ENCODE measurements around the gene PSKH1. TPM values are rescaled to one million over a fixed set of nuclear protein-coding genes. Genes with fewer than 3 reads are reported as not detected.

The PSKH1 gene
- total RNA-seq, 2 donors from 2014 or later: 24.1 to 36.0 TPM

GRCh38 chr16:67868290-67868689, 24.8 kb upstream of the PSKH1 start:
- peaks cover 18% of the 10 kb centered on the region for H3K36me3 ChIP-seq
- no peaks in the 10 kb centered on the region for H3K9me3 ChIP-seq
- peaks cover 22 to 43% of the 10 kb centered on the region in 2 donors for H3K4me1 ChIP-seq (ENCODE audit: control insufficient read depth in 1 of 2, low read depth in 2 of 2)
- H3K4me3 ChIP-seq: no peak overlapping the region
- no peak for DNase-seq (ENCODE audit: low spot score)
- TF ChIP-seq CTCF (IDR thresholded peaks at IDR 0.05): no peak
- H3K27me3 ChIP-seq (replicated peaks; ENCODE audit: insufficient read depth): no peaks in the 10 kb centered on the region
- peak overlapping the region in 1 of 2 donors; percentile 65 for H3K27ac ChIP-seq
- no peak for ATAC-seq (ENCODE audit: insufficient number of reproducible peaks, low FRiP score, low read depth)

- no peak for ATAC-seq (ENCODE audit: insufficient number of reproducible peaks, low FRiP score, low read depth)
- H3K27ac ChIP-seq: peak overlapping the region in 1 of 2 donors; percentile 65
- H3K27me3 ChIP-seq (replicated peaks; ENCODE audit: insufficient read depth): no peaks in the 10 kb centered on the region
- H3K9me3 ChIP-seq: no peaks in the 10 kb centered on the region
- no peak for DNase-seq (ENCODE audit: low spot score)
- peaks cover 18% of the 10 kb centered on the region for H3K36me3 ChIP-seq
- no peak for TF ChIP-seq CTCF (IDR thresholded peaks at IDR 0.05)
- H3K4me3 ChIP-seq: no peak overlapping the region
- peaks cover 25 to 41% of the 10 kb centered on the region in 2 donors for H3K4me1 ChIP-seq (ENCODE audit: control insufficient read depth in 1 of 2, low read depth in 2 of 2)
Observed at GRCh38 chr16:67869653-67870052, 23.4 kb upstream of the PSKH1 start.

DNA sequence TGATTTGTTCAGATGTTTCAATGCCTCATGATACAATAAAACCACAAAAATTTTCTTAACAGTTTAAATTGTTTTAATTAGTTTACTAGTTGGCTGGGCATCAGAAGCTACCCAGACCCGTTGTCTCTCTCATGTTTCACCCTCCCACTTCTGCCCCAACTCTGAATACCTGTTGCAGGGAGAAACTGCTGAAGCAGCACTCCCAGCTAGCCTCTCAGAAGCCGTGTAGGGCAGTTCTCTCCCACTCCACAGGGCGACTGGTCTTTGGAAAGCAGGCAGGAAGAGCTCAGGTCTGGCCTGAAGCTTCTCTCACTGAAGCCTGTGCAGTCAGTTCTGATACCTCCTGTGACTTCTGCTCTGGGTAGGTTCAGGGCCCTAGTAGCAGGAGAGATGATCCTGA, 21.8 kb upstream of the PSKH1 start:
- Histone ChIP-seq H3K4me3 (no peak overlapping the region), H3K9me3 (no peaks in the 10 kb centered on the region), H3K27me3 (replicated peaks; ENCODE audit: insufficient read depth) (no peaks in the 10 kb centered on the region), H3K27ac (peak overlapping the region in 1 of 2 donors; percentile 71), H3K4me1 (ENCODE audit: control insufficient read depth in 1 of 2, low read depth in 2 of 2) (peaks cover 31 to 46% of the 10 kb centered on the region in 2 donors), H3K36me3 (peaks cover 22% of the 10 kb centered on the region)
- DNase-seq (ENCODE audit: low spot score) (no peak), ATAC-seq (ENCODE audit: insufficient number of reproducible peaks, low FRiP score, low read depth) (no peak)
- TF ChIP-seq CTCF (IDR thresholded peaks at IDR 0.05): no peak

- no peak for TF ChIP-seq CTCF (IDR thresholded peaks at IDR 0.05)
- H3K27me3 ChIP-seq (replicated peaks; ENCODE audit: insufficient read depth): no peaks in the 10 kb centered on the region
- peak overlapping the region; percentile 95 for H3K4me3 ChIP-seq
- peaks cover 23% of the 10 kb centered on the region for H3K36me3 ChIP-seq
- H3K4me1 ChIP-seq (ENCODE audit: control insufficient read depth in 1 of 2, low read depth in 2 of 2): peaks cover 31 to 46% of the 10 kb centered on the region in 2 donors
- peak overlapping the region; percentile 71 to 79 for H3K27ac ChIP-seq
- no peak for ATAC-seq (ENCODE audit: insufficient number of reproducible peaks, low FRiP score, low read depth)
- no peak for DNase-seq (ENCODE audit: low spot score)
- H3K9me3 ChIP-seq: no peaks in the 10 kb centered on the region
Observed at GRCh38 chr16:67872131-67872630, 20.9 kb upstream of the PSKH1 start.

GRCh38 chr16:67872631-67873434, 20.2 kb upstream of the PSKH1 start, which contains the start of gene EDC4:
TSS of gene EDC4 (plus strand) at chr16:67873052. CDS start at chr16:67873262, 210 bp downstream.
- H3K36me3 ChIP-seq: peaks cover 29% of the 10 kb centered on the region
- peak; percentile 68 for DNase-seq (ENCODE audit: low spot score)
- H3K9me3 ChIP-seq: no peaks in the 10 kb centered on the region
- H3K27ac ChIP-seq: peak within 1 kb of the TSS; percentile 71 to 79
- ATAC-seq (ENCODE audit: insufficient number of reproducible peaks, low FRiP score, low read depth): peak; percentile 48
- H3K27me3 ChIP-seq (replicated peaks; ENCODE audit: insufficient read depth): no peaks in the 10 kb centered on the region
- peak within 1 kb of the TSS; percentile 95 for H3K4me3 ChIP-seq
- TF ChIP-seq CTCF (IDR thresholded peaks at IDR 0.05): no peak
- peaks cover 31 to 46% of the 10 kb centered on the region in 2 donors for H3K4me1 ChIP-seq (ENCODE audit: control insufficient read depth in 1 of 2, low read depth in 2 of 2)

Data from thoracic aorta (tissue), 2 donors.